ENCODE results near the gene SYTL3. TPM values are rescaled to one million over a fixed set of nuclear protein-coding genes. Genes with fewer than 3 reads are reported as not detected.

Gene SYTL3
- total and polyA plus RNA-seq, 2 of the 8 experiments (the other 6 are each of a cell fraction or from before 2014, with no cell fraction given): 0.27 to 0.99 TPM

- H3K4me3 ChIP-seq (ENCODE audit: extremely low read depth in 1 of 4, insufficient read depth in 2 of 4, low read depth in 3 of 4, low read length in 4 of 4): no peak overlapping the region
- H2AFZ ChIP-seq (ENCODE audit: low read length): no peak overlapping the region
- peaks cover 0 to 7% (median 0%) of the 10 kb centered on the region in 4 experiments; a peak in 3 of 7 replicates for H3K4me1 ChIP-seq (replicated peaks in 1 of 4; ENCODE audit: control insufficient read depth in 3 of 4, insufficient read depth in 4 of 4, low read length in 3 of 4)
- H3K36me3 ChIP-seq (ENCODE audit: control insufficient read depth in 2 of 4, insufficient read depth in 4 of 4, low read length in 3 of 4): peaks cover 2 to 37% (median 24%) of the 10 kb centered on the region in 4 experiments; a peak in 7 of 8 replicates
- H2BK15ac ChIP-seq (ENCODE audit: low read length): no peak overlapping the region
- H3K79me2 ChIP-seq (ENCODE audit: control insufficient read depth in 1 of 2, insufficient read depth in 2 of 2, low read length in 2 of 2): no peaks in the 10 kb centered on the region
- ChIA-PET CTCF (ENCODE audit: partially characterized antibody) (interaction anchor here (0.6 to 1.6 kb wide), 5 partner anchors 17 to 380 kb away, joined by 3 to 10 read pairs (median 3); no protein-coding TSS in a partner anchor), POLR2A (ENCODE audit: partially characterized antibody) (interaction anchor here (1.4 to 2.2 kb wide), 2 partner anchors 16 to 17 kb away, joined by 6 to 13 read pairs; partner anchors contain the start of gene DYNLT1)
- H2BK20ac ChIP-seq (ENCODE audit: low read length): no peak overlapping the region
- no peak overlapping the region for H4K5ac ChIP-seq (ENCODE audit: insufficient read length, low read depth, low read length)
- no peak overlapping the region for H3K14ac ChIP-seq (ENCODE audit: insufficient read length)
- no peak for TF ChIP-seq SUZ12 (IDR thresholded peaks at IDR 0.05; ENCODE audit: low read length)
- no peak for TF ChIP-seq SAP30 (IDR thresholded peaks at IDR 0.05; ENCODE audit: insufficient read depth, insufficient replicate concordance, low read length)
- no peak for TF ChIP-seq CHD1 (IDR thresholded peaks at IDR 0.05; ENCODE audit: low read depth, low read length)
- TF ChIP-seq BRCA1 (IDR thresholded peaks at IDR 0.05; ENCODE audit: low read depth, low read length): no peak
- TF ChIP-seq CHD2 (IDR thresholded peaks at IDR 0.05; ENCODE audit: low read length): no peak
- TF ChIP-seq RFX5 (IDR thresholded peaks at IDR 0.05; ENCODE audit: borderline replicate concordance, low read depth, low read length): no peak
- no peak for TF ChIP-seq GTF2F1 (IDR thresholded peaks at IDR 0.05; ENCODE audit: borderline replicate concordance, low read depth, low read length)
- TF ChIP-seq SP4 (IDR thresholded peaks at IDR 0.05; ENCODE audit: low read length): no peak
- TF ChIP-seq TBP (IDR thresholded peaks at IDR 0.05; ENCODE audit: low read depth, low read length): no peak
- no peak for TF ChIP-seq KDM1A (IDR thresholded peaks at IDR 0.05; ENCODE audit: borderline replicate concordance, low read length)
- no peak for TF ChIP-seq ATF3 (IDR thresholded peaks at IDR 0.05; ENCODE audit: insufficient read depth, low read depth, low read length)
- H4K8ac ChIP-seq (ENCODE audit: extremely low read depth, insufficient read depth, low read length): no peak overlapping the region
- no peak overlapping the region for H2AK5ac ChIP-seq (ENCODE audit: low read depth, low read length)
- H2BK12ac ChIP-seq (ENCODE audit: low read depth, low read length): no peak overlapping the region
- H4K91ac ChIP-seq (replicated peaks; ENCODE audit: insufficient read length, low read length): no peak overlapping the region
- H3K27me3 ChIP-seq (replicated peaks in 1 of 4; ENCODE audit: control insufficient read depth in 3 of 4, extremely low read depth in 1 of 4, insufficient read depth in 3 of 4, low read length in 3 of 4): no peaks in the 10 kb centered on the region
- no peak for DNase-seq (ENCODE audit: low read depth in 1 of 2, low spot score in 2 of 2)
- peaks cover 6% of the 10 kb centered on the region; the same call in 1 of the 2 replicates for H3K23me2 ChIP-seq (ENCODE audit: low read depth, low read length)
- H3K27ac ChIP-seq (ENCODE audit: low read depth, low read length): no peak overlapping the region
- H3K4me2 ChIP-seq (ENCODE audit: insufficient read depth in 1 of 2, low read depth in 2 of 2, low read length in 2 of 2): no peak overlapping the region
- H3K23ac ChIP-seq (ENCODE audit: insufficient read length): no peak overlapping the region
- H3K18ac ChIP-seq (ENCODE audit: extremely low read depth, low read length): no peak overlapping the region
- H4K20me1 ChIP-seq (replicated peaks in 1 of 2; ENCODE audit: control insufficient read depth in 1 of 2, insufficient read depth in 2 of 2, low read length in 2 of 2): peaks cover 3 to 9% of the 10 kb centered on the region in 2 experiments
- H2BK120ac ChIP-seq (replicated peaks; ENCODE audit: low read depth, low read length): no peak overlapping the region
- H3K79me1 ChIP-seq (ENCODE audit: low read depth, low read length): peaks cover 2% of the 10 kb centered on the region
- H3K4ac ChIP-seq (replicated peaks; ENCODE audit: insufficient read length, low read depth, low read length): no peak overlapping the region
- no peak overlapping the region for H3K56ac ChIP-seq (replicated peaks; ENCODE audit: insufficient read length, low read depth, low read length)
- 93% methylated on average over 9 of the region's 9 CpGs; no CpG with 5 or more reads in 1 of the 2 experiments for WGBS, 2 experiments (ENCODE audit: extremely low coverage in 1 of 2, insufficient coverage in 1 of 2, insufficient read length in 1 of 2, insufficient replicate concordance in 2 of 2, low coverage in 1 of 2, low lambda C conversion rate in 2 of 2, missing lambda C conversion rate in 1 of 2)
- H3K9me3 ChIP-seq (ENCODE audit: insufficient read depth in 2 of 2, low read depth in 1 of 2, low read length in 1 of 2): no peaks in the 10 kb centered on the region
- no peak for FAIRE-seq
- H2BK5ac ChIP-seq (ENCODE audit: low read depth, low read length): no peak overlapping the region
- H3K9ac ChIP-seq (replicated peaks in 1 of 4; ENCODE audit: extremely low read depth in 1 of 4, low read depth in 3 of 4, low read length in 3 of 4): peak overlapping the region in 1 of 4 experiments; percentile 27; a peak in 1 of 7 replicates
Observed at GRCh38 chr6:158627940-158628211, 22.0 kb upstream of the SYTL3 start.
